GM12872 (cell line): Measurements from ENCODE around the gene TTC36.

Experiments used
- TF ChIP-seq, protein P1 (sequence below): IDR thresholded peaks from 3 replicates; pipeline ENCODE4 v1.5.1; 2011; ENCODE audit warnings: low read depth, mild to moderate bottlenecking, low read length, moderate library complexity; ENCODE audit not compliant: insufficient read depth

TTC36 gene

DNA sequence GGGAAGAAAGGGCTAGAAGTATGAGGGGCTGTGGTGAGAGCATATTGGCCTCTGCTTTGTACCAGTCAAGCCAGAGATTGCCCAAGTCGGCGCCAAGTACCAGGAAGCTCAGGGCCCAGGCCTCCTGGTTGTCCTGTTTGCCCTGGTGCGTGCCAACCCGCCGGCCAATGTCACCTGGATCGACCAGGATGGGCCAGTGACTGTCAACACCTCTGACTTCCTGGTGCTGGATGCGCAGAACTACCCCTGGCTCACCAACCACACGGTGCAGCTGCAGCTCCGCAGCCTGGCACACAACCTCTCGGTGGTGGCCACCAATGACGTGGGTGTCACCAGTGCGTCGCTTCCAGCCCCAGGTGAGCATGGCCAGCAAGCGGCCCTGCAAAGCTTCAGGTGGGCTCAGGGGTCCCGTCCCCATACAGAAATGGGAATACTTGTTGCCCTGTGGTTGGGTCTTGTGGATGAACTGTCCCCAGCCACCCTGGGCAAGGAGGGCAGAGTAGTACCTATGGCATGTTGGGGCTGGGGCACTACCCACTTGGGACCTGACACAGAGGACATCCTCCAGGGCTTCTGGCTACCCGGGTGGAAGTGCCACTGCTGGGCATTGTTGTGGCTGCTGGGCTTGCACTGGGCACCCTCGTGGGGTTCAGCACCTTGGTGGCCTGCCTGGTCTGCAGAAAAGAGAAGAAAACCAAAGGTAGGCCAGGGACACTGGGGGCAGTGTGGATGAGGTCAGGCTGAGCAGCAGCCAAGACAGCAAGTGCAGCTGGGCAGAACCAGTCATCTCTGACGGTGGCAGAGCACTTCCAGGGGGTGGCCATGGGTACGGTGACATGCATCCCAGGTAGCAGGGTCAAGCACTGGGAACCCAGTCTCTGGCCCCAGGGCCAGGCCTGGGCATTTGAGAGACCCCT is 5.8 kb downstream of the TTC36 start:
- TF ChIP-seq, protein P1, sequence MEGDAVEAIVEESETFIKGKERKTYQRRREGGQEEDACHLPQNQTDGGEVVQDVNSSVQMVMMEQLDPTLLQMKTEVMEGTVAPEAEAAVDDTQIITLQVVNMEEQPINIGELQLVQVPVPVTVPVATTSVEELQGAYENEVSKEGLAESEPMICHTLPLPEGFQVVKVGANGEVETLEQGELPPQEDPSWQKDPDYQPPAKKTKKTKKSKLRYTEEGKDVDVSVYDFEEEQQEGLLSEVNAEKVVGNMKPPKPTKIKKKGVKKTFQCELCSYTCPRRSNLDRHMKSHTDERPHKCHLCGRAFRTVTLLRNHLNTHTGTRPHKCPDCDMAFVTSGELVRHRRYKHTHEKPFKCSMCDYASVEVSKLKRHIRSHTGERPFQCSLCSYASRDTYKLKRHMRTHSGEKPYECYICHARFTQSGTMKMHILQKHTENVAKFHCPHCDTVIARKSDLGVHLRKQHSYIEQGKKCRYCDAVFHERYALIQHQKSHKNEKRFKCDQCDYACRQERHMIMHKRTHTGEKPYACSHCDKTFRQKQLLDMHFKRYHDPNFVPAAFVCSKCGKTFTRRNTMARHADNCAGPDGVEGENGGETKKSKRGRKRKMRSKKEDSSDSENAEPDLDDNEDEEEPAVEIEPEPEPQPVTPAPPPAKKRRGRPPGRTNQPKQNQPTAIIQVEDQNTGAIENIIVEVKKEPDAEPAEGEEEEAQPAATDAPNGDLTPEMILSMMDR: no peak

DNA sequence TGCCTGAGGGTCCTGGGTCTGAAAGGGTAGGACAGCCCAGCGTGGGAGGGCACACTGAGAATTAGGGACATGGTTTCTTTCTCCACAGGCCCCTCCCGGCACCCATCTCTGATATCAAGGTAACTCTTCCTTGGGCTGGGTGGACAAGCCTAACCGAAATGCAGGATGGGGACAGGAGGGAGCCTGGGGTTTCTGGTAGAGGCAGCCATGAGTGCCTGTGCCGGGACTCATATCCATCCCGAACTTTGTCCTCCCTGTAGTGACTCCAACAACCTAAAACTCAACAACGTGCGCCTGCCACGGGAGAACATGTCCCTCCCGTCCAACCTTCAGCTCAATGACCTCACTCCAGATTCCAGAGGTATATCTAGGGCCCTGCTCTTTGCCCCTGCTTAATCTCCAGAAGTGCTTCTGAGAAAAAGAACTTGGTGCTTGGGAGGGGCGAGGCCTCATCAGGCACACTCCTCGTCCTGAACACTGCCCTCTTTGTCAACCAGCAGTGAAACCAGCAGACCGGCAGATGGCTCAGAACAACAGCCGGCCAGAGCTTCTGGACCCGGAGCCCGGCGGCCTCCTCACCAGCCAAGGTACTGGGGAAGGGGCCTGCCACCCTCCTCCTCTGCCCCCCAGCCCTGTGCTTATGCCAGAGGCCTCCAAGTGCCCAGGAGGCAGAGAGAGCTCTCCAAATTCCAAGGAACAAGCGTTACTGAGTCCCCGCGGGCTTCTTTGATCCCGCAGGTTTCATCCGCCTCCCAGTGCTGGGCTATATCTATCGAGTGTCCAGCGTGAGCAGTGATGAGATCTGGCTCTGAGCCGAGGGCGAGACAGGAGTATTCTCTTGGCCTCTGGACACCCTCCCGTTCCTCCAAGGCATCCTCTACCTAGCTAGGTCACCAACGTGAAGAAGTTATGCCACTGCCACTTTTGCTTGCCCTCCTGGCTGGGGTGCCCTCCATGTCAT is 6.8 kb downstream of the TTC36 start:
- TF ChIP-seq, protein P1: no peak

DNA sequence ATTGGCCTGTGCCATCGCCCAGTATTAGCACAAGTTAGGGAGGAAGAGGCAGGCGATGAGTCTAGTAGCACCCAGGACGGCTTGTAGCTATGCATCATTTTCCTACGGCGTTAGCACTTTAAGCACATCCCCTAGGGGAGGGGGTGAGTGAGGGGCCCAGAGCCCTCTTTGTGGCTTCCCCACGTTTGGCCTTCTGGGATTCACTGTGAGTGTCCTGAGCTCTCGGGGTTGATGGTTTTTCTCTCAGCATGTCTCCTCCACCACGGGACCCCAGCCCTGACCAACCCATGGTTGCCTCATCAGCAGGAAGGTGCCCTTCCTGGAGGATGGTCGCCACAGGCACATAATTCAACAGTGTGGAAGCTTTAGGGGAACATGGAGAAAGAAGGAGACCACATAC is 8.0 kb downstream of the TTC36 start:
- TF ChIP-seq, protein P1: no peak

DNA sequence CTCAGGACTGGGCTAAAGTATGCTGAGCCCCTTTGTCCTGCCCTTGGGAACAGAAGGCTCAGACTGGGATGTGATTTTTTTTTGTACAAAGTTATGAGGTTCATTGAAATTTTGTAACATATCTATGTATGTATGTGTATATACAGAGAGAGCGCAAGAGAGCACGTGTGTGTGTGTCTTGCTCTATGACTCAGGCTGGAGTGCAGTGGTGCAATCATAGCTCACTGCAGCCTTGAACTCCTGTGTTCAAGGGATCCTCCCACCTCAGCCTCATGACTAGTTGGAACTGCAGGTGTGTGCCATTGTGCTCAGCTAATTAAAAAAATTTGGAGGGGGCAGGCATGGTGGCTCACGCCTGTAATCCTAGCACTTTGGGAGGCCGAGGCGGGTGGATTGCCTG is 9.5 kb downstream of the TTC36 start:
- TF ChIP-seq, protein P1: no peak

DNA sequence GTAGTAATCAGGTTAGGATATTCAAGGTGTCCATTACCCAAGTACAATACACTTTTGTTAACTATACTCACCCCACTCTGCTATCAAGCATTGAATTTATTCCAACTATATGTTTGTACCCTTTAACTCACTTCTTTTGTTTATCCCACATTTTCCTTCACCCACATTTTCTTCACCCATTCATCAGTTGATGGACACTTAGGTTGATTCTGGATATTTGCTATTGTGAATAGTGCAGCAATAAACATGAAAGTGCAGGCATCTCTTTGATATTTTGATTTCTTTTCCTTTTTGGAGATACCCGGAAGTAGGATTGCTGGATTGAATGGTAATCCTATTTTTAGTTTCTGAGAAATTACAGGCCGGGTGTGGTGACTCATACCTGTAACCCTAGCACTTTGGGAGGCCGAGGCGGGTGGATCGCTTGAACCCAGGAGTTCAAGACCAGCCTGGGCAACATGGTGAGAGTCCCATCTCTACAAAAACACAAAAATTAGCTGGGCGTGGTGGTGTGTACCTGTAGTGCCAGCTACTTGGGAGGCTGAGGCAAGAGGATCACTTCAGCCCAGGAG is 10.2 kb downstream of the TTC36 start:
- TF ChIP-seq, protein P1: no peak

DNA sequence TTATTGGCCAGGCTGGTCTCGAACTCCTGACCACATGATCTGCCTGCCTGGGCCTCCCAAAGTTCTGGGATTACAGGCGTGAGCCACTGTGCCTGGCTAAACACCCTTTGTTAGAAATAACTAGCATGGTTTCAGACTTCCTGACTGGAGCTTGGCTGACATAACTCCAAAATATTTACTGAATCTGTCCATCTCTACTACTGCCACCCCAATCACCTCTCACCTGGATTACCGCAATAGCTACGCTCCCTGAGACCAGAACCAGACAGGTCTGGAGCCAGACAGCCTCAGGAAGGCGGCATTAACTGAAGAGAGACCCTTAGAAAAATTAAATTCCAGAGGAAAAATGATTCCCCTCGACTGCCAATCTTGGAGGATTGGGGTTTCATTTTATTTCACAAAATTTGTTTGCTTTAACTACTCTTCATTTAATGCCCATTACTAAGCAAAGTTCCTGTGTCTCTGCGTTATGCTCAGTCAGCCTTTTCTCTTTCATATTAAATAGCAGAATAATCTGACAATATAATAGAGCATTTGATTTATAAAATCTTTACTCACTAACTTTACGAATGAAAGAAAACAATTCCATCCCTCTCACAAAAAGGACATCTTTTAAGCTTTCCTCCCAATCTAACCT is 16.9 kb downstream of the TTC36 start:
- TF ChIP-seq, protein P1: no peak

DNA sequence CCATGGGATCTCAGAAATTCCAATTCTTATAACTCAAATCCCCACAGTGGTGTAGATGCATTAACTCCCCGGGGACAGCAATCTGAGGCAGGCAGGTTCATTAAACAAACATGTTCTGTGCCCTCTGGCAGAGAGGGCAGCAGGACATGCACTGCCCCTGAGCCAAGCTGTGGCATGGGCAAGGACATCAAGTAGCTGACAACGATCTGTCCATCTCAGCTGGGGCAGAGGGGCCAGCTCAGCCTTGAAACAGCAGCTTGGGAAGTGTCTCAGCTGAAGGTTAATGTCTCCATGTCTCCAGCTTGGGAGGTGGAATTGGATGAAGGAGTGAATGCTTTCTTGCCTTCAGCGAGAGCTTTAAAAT is 17.4 kb downstream of the TTC36 start:
- TF ChIP-seq, protein P1: no peak
